RWPE2 (cell line): ENCODE measurements around the gene OR2V2.
"Not testable (repeated sequence)": the region's sequence is repeated elsewhere in the genome, so short reads cannot be mapped to it uniquely, and the experiment has no call there.

Experiments used
- ATAC-seq: fragments of 200-7000 bp; cut with Tn5 transposase; 3 replicates; pipeline ENCODE4 v1.9.1; 2021; ENCODE audit warnings: low read depth
- DNase-seq: peaks from one replicate; pipeline ENCODE4 v3.0.0-alpha.2; 2020; ENCODE audit warnings: low spot score
- H3K27ac ChIP-seq: fragments of 450-650 bp; 2 replicates; pipeline ENCODE4 v1.5.1; 2017; ENCODE audit warnings: mild to moderate bottlenecking; ENCODE audit not compliant: poor library complexity, severe bottlenecking
- H3K27me3 ChIP-seq: fragments of 250-450 bp; sonication (Bioruptor Pico); 2 replicates; pipeline ENCODE4 v1.5.1; 2021; ENCODE audit warnings: mild to moderate bottlenecking, moderate library complexity; ENCODE audit not compliant: insufficient read depth, poor library complexity, severe bottlenecking
- H3K36me3 ChIP-seq: fragments of 250-450 bp; sonication (Bioruptor Pico); 2 replicates; pipeline ENCODE4 v1.5.1; 2020; ENCODE audit warnings: low read depth, mild to moderate bottlenecking, moderate library complexity
- H3K4me1 ChIP-seq: fragments of 250-450 bp; sonication (Bioruptor Pico); 2 replicates; pipeline ENCODE4 v1.5.1; 2021; ENCODE audit warnings: mild to moderate bottlenecking, moderate library complexity; ENCODE audit not compliant: insufficient read depth, poor library complexity, severe bottlenecking
- H3K4me3 ChIP-seq: fragments of 250-450 bp; sonication (Bioruptor Pico); 2 replicates; pipeline ENCODE4 v1.5.1; 2021; ENCODE audit warnings: mild to moderate bottlenecking, moderate library complexity; ENCODE audit not compliant: severe bottlenecking
- H3K9me3 ChIP-seq: fragments of 250-450 bp; sonication (Bioruptor Pico); 2 replicates; pipeline ENCODE4 v1.5.1; 2021; ENCODE audit warnings: mild to moderate bottlenecking, moderate library complexity; ENCODE audit not compliant: severe bottlenecking
- TF ChIP-seq, protein P1 (sequence below): fragments of 450-650 bp; IDR thresholded peaks from one replicate; pipeline ENCODE4 v1.5.1; 2017; ENCODE audit warnings: mild to moderate bottlenecking, moderate library complexity; ENCODE audit not compliant: poor library complexity, severe bottlenecking

OR2V2 gene

DNA sequence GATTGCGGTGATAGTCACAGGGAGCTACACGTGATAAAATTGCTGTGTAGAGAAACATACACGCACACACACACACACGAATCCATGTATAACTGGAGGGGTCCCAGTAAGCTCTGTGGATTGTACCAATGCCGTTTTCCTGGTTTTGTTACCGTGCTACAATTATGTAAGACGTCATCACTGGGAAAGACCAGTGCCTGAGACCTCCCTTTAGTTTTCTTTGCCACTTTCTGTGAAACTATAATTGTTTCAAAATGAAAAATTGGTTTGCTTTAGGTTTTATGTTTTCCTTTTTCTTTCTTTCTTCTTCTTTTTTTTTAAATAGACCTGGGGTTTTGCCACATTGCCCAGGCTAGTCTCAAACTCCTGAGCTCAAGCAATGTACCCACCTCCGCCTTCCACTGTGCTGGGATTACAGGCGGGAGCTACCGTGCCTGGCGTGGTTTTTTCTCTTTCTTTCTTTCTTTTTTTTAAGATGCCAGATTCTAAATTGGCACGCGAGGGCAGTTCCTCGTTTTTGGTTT, 21.3 kb downstream of the OR2V2 start:
- ATAC-seq = no peak
- TF ChIP-seq, protein P1, sequence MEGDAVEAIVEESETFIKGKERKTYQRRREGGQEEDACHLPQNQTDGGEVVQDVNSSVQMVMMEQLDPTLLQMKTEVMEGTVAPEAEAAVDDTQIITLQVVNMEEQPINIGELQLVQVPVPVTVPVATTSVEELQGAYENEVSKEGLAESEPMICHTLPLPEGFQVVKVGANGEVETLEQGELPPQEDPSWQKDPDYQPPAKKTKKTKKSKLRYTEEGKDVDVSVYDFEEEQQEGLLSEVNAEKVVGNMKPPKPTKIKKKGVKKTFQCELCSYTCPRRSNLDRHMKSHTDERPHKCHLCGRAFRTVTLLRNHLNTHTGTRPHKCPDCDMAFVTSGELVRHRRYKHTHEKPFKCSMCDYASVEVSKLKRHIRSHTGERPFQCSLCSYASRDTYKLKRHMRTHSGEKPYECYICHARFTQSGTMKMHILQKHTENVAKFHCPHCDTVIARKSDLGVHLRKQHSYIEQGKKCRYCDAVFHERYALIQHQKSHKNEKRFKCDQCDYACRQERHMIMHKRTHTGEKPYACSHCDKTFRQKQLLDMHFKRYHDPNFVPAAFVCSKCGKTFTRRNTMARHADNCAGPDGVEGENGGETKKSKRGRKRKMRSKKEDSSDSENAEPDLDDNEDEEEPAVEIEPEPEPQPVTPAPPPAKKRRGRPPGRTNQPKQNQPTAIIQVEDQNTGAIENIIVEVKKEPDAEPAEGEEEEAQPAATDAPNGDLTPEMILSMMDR = no peak
- H3K27ac ChIP-seq = no peak overlapping the region

DNA sequence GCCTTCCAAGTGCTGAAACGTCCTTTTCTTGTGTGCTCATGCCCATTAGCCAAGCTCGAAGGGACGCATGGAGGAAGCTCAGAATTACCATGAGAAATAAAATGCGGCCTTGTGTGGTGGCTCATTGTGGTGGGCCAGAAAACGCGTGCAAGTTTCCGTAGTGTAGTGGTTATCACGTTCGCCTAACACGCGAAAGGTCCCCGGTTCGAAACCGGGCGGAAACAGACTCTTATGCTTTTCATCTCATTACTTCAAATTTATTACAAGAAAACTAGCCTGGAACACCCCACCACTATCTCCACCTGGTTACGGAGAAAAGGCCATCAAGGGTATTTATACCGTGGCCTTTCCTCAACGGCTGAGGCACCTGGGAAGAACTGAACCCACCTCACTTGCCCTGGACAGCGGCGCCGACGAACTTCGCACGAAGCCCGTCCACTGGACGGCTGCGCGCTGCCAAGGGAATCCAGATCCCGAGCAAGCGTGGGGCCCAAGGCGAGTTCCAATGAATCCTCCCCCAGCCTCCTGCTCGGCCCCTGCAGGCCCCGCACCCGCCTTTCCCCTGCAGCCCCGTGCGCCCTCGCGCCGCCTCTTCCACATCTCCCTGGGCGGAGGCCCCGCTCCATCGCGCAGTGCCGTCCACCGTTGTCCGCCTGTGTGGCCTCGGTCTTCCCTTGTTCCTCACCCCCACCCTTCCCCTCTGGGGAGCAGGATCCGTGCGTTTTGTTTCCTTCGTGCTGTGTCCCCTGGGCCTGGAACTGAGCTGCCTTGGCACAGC, 22.3 kb downstream of the OR2V2 start:
- H3K9me3 ChIP-seq, DNase-seq, H3K27ac ChIP-seq, H3K36me3 ChIP-seq, H3K27me3 ChIP-seq: not testable (repeated sequence)
- Histone ChIP-seq H3K4me3 (peak overlapping the region; percentile 9), H3K4me1 (peaks cover 10% of the 10 kb centered on the region)
- ATAC-seq = peak; percentile 12; the same call in 1 of the 3 replicates

More for the DNA sequence above, 21.3 kb downstream of the OR2V2 start:
- Histone ChIP-seq H3K4me1 (peaks cover 10% of the 10 kb centered on the region), H3K9me3 (no peaks in the 10 kb centered on the region), H3K27me3 (no peaks in the 10 kb centered on the region), H3K4me3 (no peak overlapping the region), H3K36me3 (no peaks in the 10 kb centered on the region)
- DNase-seq = no peak

DNA sequence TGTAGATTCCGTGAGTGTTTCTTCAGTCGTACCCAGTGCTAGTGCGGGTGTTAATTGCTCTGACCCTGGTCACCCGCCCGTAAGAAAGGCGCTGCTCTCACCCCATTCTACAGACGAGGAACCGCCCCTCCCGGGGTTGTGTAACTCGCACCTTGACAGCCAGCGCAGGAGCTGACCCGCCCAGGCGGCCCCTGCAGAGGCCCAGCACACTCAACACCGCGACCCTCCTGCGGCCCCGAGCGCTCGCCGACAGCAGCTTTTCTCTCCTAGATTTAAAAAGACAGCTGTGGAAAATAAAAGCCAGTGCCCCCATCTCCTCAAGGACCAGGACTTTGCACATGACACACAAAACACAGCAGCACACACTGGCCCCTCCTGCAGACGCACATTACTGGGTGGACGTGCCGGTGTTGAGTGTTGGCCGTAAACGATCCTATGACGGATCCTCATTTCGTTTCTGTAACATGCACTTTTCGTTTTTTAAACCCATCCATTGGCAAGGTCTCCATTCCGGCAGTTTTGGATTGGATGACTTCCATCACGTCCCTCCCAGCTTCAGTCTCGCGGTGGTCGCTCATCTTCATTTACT, 22.9 kb downstream of the OR2V2 start:
- DNase-seq (no peak), ATAC-seq (no peak)
- no peak overlapping the region for H3K4me3 ChIP-seq
- no peaks in the 10 kb centered on the region for H3K27me3 ChIP-seq
- H3K9me3 ChIP-seq = no peaks in the 10 kb centered on the region
- no peaks in the 10 kb centered on the region for H3K36me3 ChIP-seq
- H3K27ac ChIP-seq = no peak overlapping the region
- H3K4me1 ChIP-seq = peaks cover 10% of the 10 kb centered on the region
- TF ChIP-seq, protein P1 = no peak

DNA sequence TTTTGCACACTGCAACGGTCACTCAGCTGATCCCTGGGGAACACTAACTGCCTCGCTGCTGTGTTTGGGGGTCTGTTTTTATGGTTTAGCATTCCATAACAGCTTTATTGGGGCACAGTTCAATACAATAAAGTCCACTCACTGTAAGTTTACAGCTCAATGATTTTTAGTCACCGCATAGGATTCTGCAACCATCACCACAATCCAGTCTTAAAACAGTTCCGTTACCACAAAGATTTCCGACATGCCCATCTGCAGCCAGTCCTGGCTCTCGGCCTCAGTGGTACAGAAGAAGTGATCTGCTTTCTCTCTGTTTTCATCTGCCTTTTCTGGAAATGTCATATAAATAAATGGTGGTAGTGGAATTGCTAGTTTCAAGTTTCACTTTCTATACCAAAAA, 23.6 kb downstream of the OR2V2 start:
- H3K9me3 ChIP-seq = no peaks in the 10 kb centered on the region
- TF ChIP-seq, protein P1 = no peak
- DNase-seq (no peak), ATAC-seq (no peak)
- no peaks in the 10 kb centered on the region for H3K36me3 ChIP-seq
- H3K27ac ChIP-seq = no peak overlapping the region
- H3K4me1 ChIP-seq = peaks cover 10% of the 10 kb centered on the region
- H3K27me3 ChIP-seq = no peaks in the 10 kb centered on the region
- no peak overlapping the region for H3K4me3 ChIP-seq

DNA sequence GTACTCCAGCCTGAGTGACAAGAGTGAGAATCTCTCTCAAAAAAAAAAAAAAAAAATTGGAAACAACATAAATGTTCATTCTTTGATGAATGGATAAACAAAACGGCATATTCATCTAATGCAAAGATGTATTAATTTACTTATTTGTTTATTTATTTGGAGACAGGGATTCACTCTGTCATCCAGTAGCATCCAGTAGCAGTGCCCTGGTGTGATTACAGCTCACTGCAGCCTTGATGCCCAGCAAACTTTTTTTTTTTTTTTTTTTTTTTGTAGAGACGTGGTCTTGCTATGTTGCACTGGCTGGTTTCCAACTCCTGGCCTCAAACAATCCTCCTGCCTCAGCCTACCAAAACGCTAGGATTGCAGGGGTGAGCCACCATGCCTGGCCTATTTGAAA, 24.4 kb downstream of the OR2V2 start:
- H3K9me3 ChIP-seq = no peaks in the 10 kb centered on the region
- no peaks in the 10 kb centered on the region for H3K27me3 ChIP-seq
- TF ChIP-seq, protein P1 = no peak
- H3K36me3 ChIP-seq = no peaks in the 10 kb centered on the region
- peaks cover 10% of the 10 kb centered on the region for H3K4me1 ChIP-seq
- no peak for DNase-seq
- no peak overlapping the region for H3K4me3 ChIP-seq
- H3K27ac ChIP-seq = no peak overlapping the region
- ATAC-seq = no peak
